Mucosa of descending colon (tissue), 3 donors: ENCODE results near the gene UBR2. TPM values are rescaled to one million over a fixed set of nuclear protein-coding genes. Genes with fewer than 3 reads are reported as not detected.

Experiments
- ATAC-seq: fragments of 200-7000 bp; cut with Tn5 transposase; one replicate; pipeline ENCODE4 v1.9.1; 2020; ENCODE audit warnings: mild to moderate bottlenecking, moderate library complexity
- DNase-seq, 3 donors: peaks; one replicate each; pipeline ENCODE4 v3.0.0-alpha.2; 2020
- H3K36me3 ChIP-seq: fragments of 200-600 bp; one replicate; pipeline ENCODE4 v1.8.0; 2021; ENCODE audit warnings: low read depth, mild to moderate bottlenecking
- H3K4me1 ChIP-seq: fragments of 200-600 bp; one replicate; pipeline ENCODE4 v1.8.0; 2021; ENCODE audit warnings: low read depth, mild to moderate bottlenecking
- H3K4me3 ChIP-seq: fragments of 200-600 bp; one replicate; pipeline ENCODE4 v1.8.0; 2021; ENCODE audit warnings: mild to moderate bottlenecking
- H3K9me3 ChIP-seq: fragments of 200-600 bp; one replicate; pipeline ENCODE4 v1.8.0; 2021; ENCODE audit warnings: mild to moderate bottlenecking
- CTCF ChIP-seq: fragments of 200-600 bp; IDR thresholded peaks from one replicate; pipeline ENCODE4 v1.8.0; 2022; ENCODE audit warnings: antibody characterized with exemption, mild to moderate bottlenecking
- intact Hi-C, 2 donors: fragments of 100-400 bp; cut with DNase I in 1 of 2; cut with micrococcal nuclease in 1 of 2; formaldehyde crosslinking; loops; one replicate each; pipeline versions ENCODE4 v1.11.0 to v1.11.1; 2022; cut with DNase I, micrococcal nuclease
- total RNA-seq, 3 donors: library from RNA; stranded (reverse); fragmentation: NEBNext Ultra II Directional in 2 of 3; extraction: Animal tissue kit (Norgen Biotek cat#: 25700) in 2 of 3; gene quantifications; one replicate each; pipeline versions ENCODE4 v1.2.1 to v1.2.4, GENCODE V29; 2021 to 2023
- donor health status: DM: no; HTN: no; CAD: no; lungs with moderate emphysema.
- donor health status: DM: no; HTN: no; CAD: no.
- donor health status: DM: no; HTN: yes; CAD: no.

The UBR2 gene
- total RNA-seq, 3 donors from 2014 or later = 41.2 to 53.1 (median 49.6) TPM

GRCh38 chr6:42644211-42644610 is 80.4 kb downstream of the UBR2 start:
- no peaks in the 10 kb centered on the region for H3K9me3 ChIP-seq
- intact Hi-C loops = no loop called here
- H3K36me3 ChIP-seq = peaks cover 4% of the 10 kb centered on the region
- DNase-seq (no peak), ATAC-seq (no peak)
- H3K4me1 ChIP-seq = no peaks in the 10 kb centered on the region
- no peak overlapping the region for H3K4me3 ChIP-seq
- TF ChIP-seq CTCF = no peak

GRCh38 chr6:42652024-42652746 is 88.4 kb downstream of the UBR2 start:
- H3K36me3 ChIP-seq = peaks cover 8% of the 10 kb centered on the region
- no peak for DNase-seq
- ATAC-seq = no peak
- H3K4me3 ChIP-seq = no peak overlapping the region
- no peaks in the 10 kb centered on the region for H3K9me3 ChIP-seq
- intact Hi-C loops = no loop called here
- no peaks in the 10 kb centered on the region for H3K4me1 ChIP-seq
- no peak for TF ChIP-seq CTCF

- intact Hi-C loops = no loop called here
- Histone ChIP-seq H3K4me3 (no peak overlapping the region), H3K9me3 (no peaks in the 10 kb centered on the region), H3K4me1 (no peaks in the 10 kb centered on the region), H3K36me3 (peaks cover 4% of the 10 kb centered on the region)
- no peak for TF ChIP-seq CTCF
- DNase-seq (no peak), ATAC-seq (no peak)
Measured at GRCh38 chr6:42653851-42654250, 90.0 kb downstream of the UBR2 start.

- no peak for TF ChIP-seq CTCF
- Histone ChIP-seq H3K36me3 (peaks cover 2% of the 10 kb centered on the region), H3K4me1 (no peaks in the 10 kb centered on the region), H3K9me3 (no peaks in the 10 kb centered on the region), H3K4me3 (no peak overlapping the region)
- ATAC-seq = no peak
- intact Hi-C loops = loop anchor here (5.0 to 10.0 kb wide), 3 partner anchors 65 to 217 kb away; partner anchors contain the start of genes RPL7L1 (in 2 of the 2) and PRPH2 (in 1 of the 2)
- no peak for DNase-seq
Measured at GRCh38 chr6:42659806-42660205, 96.0 kb downstream of the UBR2 start.

- intact Hi-C loops = loop anchor here (5.0 to 10.0 kb wide), 3 partner anchors 63 to 216 kb away; partner anchors contain the start of genes RPL7L1 (in 2 of the 2) and PRPH2 (in 1 of the 2)
- Histone ChIP-seq H3K9me3 (no peaks in the 10 kb centered on the region), H3K4me1 (no peaks in the 10 kb centered on the region), H3K4me3 (no peak overlapping the region), H3K36me3 (peaks cover 10% of the 10 kb centered on the region)
- peak; percentile 79 for TF ChIP-seq CTCF
- DNase-seq (peak; percentile 56 to 88 (median 76)), ATAC-seq (peak; percentile 94)
Measured at GRCh38 chr6:42661540-42662153, 97.8 kb downstream of the UBR2 start.
